K562 (cell line): ENCODE results near the gene CATSPER1. TPM values are rescaled to one million over a fixed set of nuclear protein-coding genes. Genes with fewer than 3 reads are reported as not detected.

Source experiments
- BRD4 ChIP-seq: fragments of 200-600 bp; sonication (generic); IDR thresholded peaks from 2 replicates; pipeline ENCODE4 v1.6.1; 2017; ENCODE audit warnings: inconsistent platforms
- E2F5 ChIP-seq: sonication (generic); formaldehyde crosslinking; IDR thresholded peaks from 2 replicates; pipeline ENCODE4 v1.8.0; 2022; ENCODE audit warnings: mild to moderate bottlenecking, missing genetic modification reagents
- ELK3 ChIP-seq: fragments of 450-650 bp; formaldehyde crosslinking; IDR thresholded peaks from 2 replicates; pipeline ENCODE4 v1.4.0; 2020; ENCODE audit warnings: mild to moderate bottlenecking
- HDAC8 ChIP-seq: fragments of 450-650 bp; IDR thresholded peaks from 2 replicates; pipeline ENCODE4 v1.6.1; 2016; ENCODE audit warnings: mild to moderate bottlenecking, missing genetic modification characterization, moderate library complexity, missing compliant biosample characterization
- HSF4 ChIP-seq: fragments of 250-450 bp; sonication (Bioruptor Pico); IDR thresholded peaks from 2 replicates; pipeline ENCODE4 v2.1.2; 2022; ENCODE audit warnings: mild to moderate bottlenecking, moderate library complexity, borderline replicate concordance
- MEF2A ChIP-seq: IDR thresholded peaks from 2 replicates; pipeline ENCODE4 v1.6.1; 2011; ENCODE audit warnings: low read depth, mild to moderate bottlenecking, low read length, moderate library complexity; ENCODE audit not compliant: control insufficient read depth
- MIER1 ChIP-seq: fragments of 450-650 bp; IDR thresholded peaks from 2 replicates; pipeline ENCODE4 v1.6.1; 2016; ENCODE audit warnings: antibody characterized with exemption, mild to moderate bottlenecking, low read depth
- NFIX ChIP-seq: fragments of 250-450 bp; sonication (Bioruptor Pico); IDR thresholded peaks from 2 replicates; pipeline ENCODE4 v1.4.0; 2020; ENCODE audit warnings: low read depth, mild to moderate bottlenecking, moderate library complexity
- NFXL1 ChIP-seq: fragments of 450-650 bp; formaldehyde crosslinking; IDR thresholded peaks from 2 replicates; pipeline ENCODE4 v1.4.0; 2021; ENCODE audit warnings: mild to moderate bottlenecking
- NR1H2 ChIP-seq: sonication (generic); formaldehyde crosslinking; IDR thresholded peaks from 2 replicates; pipeline ENCODE4 v1.4.0; 2020; ENCODE audit warnings: mild to moderate bottlenecking, missing genetic modification reagents
- POLR2AphosphoS5 ChIP-seq: IDR thresholded peaks from 2 replicates; pipeline ENCODE4 v1.6.1; 2011; ENCODE audit warnings: mild to moderate bottlenecking, low read depth, low read length, moderate library complexity; ENCODE audit not compliant: control insufficient read depth, insufficient read depth
- POLR3A ChIP-seq: IDR thresholded peaks from 2 replicates; pipeline ENCODE4 v1.6.1; 2011; ENCODE audit warnings: borderline replicate concordance, mild to moderate bottlenecking, moderate library complexity; ENCODE audit not compliant: insufficient read length, insufficient read depth; ENCODE audit errors: extremely low read depth
- SIRT6 ChIP-seq: IDR thresholded peaks from one replicate; pipeline ENCODE4 v1.6.1; 2012; ENCODE audit warnings: low read depth, mild to moderate bottlenecking, control low read depth, inconsistent platforms, low read length, moderate library complexity
- TAL1 ChIP-seq: fragments of 450-650 bp; IDR thresholded peaks from 2 replicates; pipeline ENCODE4 v1.6.1; 2016; ENCODE audit warnings: mild to moderate bottlenecking
- XRCC3 ChIP-seq: fragments of 450-650 bp; IDR thresholded peaks from 2 replicates; pipeline ENCODE4 v1.6.1; 2017; ENCODE audit warnings: mild to moderate bottlenecking, moderate library complexity
- YBX1 ChIP-seq: fragments of 450-650 bp; IDR thresholded peaks from 2 replicates; pipeline ENCODE4 v1.7.1; 2016; ENCODE audit warnings: mild to moderate bottlenecking
- ZNF146 ChIP-seq: IDR thresholded peaks from one replicate; pipeline ENCODE4 v1.6.1; 2018; ENCODE audit warnings: missing compliant biosample characterization; ENCODE audit not compliant: unreplicated experiment
- ZNF165 ChIP-seq: fragments of 250-450 bp; sonication (Bioruptor Pico); IDR thresholded peaks from 2 replicates; pipeline ENCODE4 v1.4.0; 2020; ENCODE audit warnings: borderline replicate concordance
- ZNF444 ChIP-seq: fragments of 250-450 bp; sonication (Bioruptor Pico); IDR thresholded peaks from 2 replicates; pipeline ENCODE4 v1.4.0; 2020; ENCODE audit warnings: mild to moderate bottlenecking, moderate library complexity
- ZNF589 ChIP-seq: fragments of 200-800 bp; sonication (Bioruptor generic); IDR thresholded peaks from 2 replicates; pipeline ENCODE4 v1.6.1; 2016; ENCODE audit warnings: low read depth, missing genetic modification characterization, missing compliant biosample characterization
- ZSCAN29 ChIP-seq: fragments of 450-650 bp; IDR thresholded peaks from 2 replicates; pipeline ENCODE4 v1.6.1; 2017
- polyA plus RNA-seq, 8 experiments: library from polyadenylated mRNA; depleted of rRNA in 4 of 8; stranded (reverse) in 5 of 8; unstranded in 3 of 8; fragments of >200 nt; fragmentation: Nextera tagmentation in 2 of 8; fragmentation: Illumina TruSeq in 1 of 8; extraction: Ambion mirVana in 2 of 8; extraction: Trizol in 1 of 8; gene quantifications; 2 replicates each; pipeline versions ENCODE4 v1.2.1 to v1.2.3, GENCODE V29; 2011 to 2014; ENCODE audit warnings: inconsistent platforms in 1 of 8, missing spikeins in 1 of 8
- total RNA-seq, 7 experiments: library from RNA; depleted of rRNA in 6 of 7; stranded (reverse); fragments of >200 nt in 6 of 7; fragmentation: Illumina TruSeq in 2 of 7; extraction: Trizol in 2 of 7; gene quantifications; 2 replicates each; pipeline versions ENCODE4 v1.2.1 to v1.2.3, GENCODE V29; 2011 to 2021; ENCODE audit warnings: low replicate concordance in 1 of 7
- TF ChIP-seq, protein P1 (sequence below): fragments of 450-650 bp; formaldehyde crosslinking; IDR thresholded peaks from 2 replicates; pipeline ENCODE4 v1.4.0; 2022; ENCODE audit warnings: missing genetic modification characterization

The CATSPER1 gene
- total and polyA plus RNA-seq, 9 of the 15 experiments (the other 6 are each of a cell fraction or from before 2014, with no cell fraction given) = 0.21 to 3.3 (median 0.76) TPM

DNA sequence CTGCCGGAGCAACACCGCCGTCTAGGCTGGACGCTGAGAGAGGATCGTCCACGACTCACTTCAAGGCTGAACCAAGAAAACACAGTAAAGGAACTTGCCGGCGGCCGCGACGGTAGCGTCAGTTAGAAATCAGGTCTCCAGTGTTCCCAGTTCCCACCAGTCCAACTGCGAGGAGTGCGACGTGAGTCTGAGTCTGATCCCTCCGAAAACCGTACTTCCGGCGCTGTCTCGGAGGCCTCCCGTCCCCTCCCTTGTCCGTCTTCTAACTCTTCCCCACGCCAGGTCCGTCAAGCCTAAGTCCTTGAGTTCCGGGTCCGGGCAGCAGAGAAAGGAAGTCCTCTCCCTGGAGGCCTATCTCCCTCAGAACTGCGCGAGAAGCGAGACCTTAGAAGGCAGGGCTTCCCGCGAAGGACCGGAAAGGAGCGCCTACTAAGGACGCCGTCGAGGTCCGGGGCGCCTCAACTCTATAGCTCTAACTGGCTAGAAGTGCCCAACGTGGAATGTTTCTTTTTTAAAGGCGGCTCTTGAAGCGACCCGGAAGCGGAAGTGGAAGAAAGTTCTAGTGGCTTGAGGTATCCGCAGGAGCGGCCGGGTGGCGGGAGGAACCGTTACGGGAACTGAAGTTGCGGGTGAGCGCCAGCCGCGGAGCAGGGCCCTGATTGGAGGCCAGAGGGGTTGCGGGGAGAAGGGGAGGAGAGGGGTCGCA, 24.2 kb downstream of the CATSPER1 start, which contains the start of the genes BANF1 and EIF1AD (continued):
- TF ChIP-seq HSF4 (no peak), POLR3A (no peak), XRCC3 (no peak), POLR2AphosphoS5 (peak; percentile 68), E2F5 (no peak), ZNF146 (CRISPR knock-in tag) (no peak), SIRT6 (no peak), ZNF589 (CRISPR knock-in tag) (peak; percentile 71; the same call in 1 of the 2 replicates), ELK3 (CRISPR knock-in tag) (no peak), ZNF444 (no peak), TAL1 (no peak), HDAC8 (tag) (no peak), YBX1 (no peak), MEF2A (no peak), MIER1 (no peak), BRD4 (peak; percentile 92), NFXL1 (CRISPR knock-in tag) (0 out of 2 replicates have a peak, but pooled peaks have one; percentile 16), ZSCAN29 (no peak), NFIX (CRISPR knock-in tag) (no peak), ZNF165 (CRISPR knock-in tag) (peak; percentile 35; the same call in 1 of the 2 replicates), NR1H2 (CRISPR knock-in tag) (peak; percentile 94)
- TF ChIP-seq, protein P1, sequence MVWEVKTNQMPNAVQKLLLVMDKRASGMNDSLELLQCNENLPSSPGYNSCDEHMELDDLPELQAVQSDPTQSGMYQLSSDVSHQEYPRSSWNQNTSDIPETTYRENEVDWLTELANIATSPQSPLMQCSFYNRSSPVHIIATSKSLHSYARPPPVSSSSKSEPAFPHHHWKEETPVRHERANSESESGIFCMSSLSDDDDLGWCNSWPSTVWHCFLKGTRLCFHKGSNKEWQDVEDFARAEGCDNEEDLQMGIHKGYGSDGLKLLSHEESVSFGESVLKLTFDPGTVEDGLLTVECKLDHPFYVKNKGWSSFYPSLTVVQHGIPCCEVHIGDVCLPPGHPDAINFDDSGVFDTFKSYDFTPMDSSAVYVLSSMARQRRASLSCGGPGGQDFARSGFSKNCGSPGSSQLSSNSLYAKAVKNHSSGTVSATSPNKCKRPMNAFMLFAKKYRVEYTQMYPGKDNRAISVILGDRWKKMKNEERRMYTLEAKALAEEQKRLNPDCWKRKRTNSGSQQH (CRISPR knock-in tag) = no peak; the same call in 1 of the 2 replicates
